ENCODE data around the gene UBL4A.

- no peak for TF ChIP-seq EZH2phosphoT487 (IDR thresholded peaks at IDR 0.05)
- TF ChIP-seq CTCF (IDR thresholded peaks at IDR 0.05), result no peak
Measured at GRCh38 chrX:154489182-154489581, 2.8 kb upstream of the UBL4A start.

All from neural progenitor cell (in vitro differentiated cells).